GM21529 (cell line): ENCODE data around the gene LAMTOR4.
"Not testable (repeated sequence)": the region's sequence is repeated elsewhere in the genome, so short reads cannot be mapped to it uniquely, and the experiment has no call there.

Experiments used
- ATAC-seq: cut with Tn5 transposase; IDR thresholded peaks from one replicate; pipeline ENCODE4 v1.9.1; 2021; ENCODE audit not compliant: unreplicated experiment

The LAMTOR4 gene

DNA sequence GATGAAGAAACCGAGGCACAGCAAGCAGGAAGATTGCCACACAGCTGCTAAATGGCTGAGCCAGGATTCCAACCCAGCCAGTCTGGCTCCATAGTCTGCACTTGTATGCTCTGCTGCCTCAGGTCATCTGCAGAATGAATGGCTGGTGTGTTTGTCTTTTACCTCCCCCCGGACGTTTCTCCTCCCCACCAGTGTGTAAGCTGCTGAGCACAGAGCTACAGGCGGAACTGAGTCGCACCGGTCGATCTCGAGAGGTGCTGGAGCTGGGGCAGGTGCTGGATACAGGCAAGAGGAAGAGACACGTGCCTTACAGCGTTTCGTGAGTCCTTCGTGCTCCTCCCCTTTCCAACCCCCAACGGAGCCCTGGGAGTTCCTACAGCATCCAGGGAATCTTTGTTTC, 26.7 kb upstream of the LAMTOR4 start:
- no peak for ATAC-seq

- ATAC-seq, result no peak
Measured at GRCh38 chr7:100122568-100122967, 26.1 kb upstream of the LAMTOR4 start.

DNA sequence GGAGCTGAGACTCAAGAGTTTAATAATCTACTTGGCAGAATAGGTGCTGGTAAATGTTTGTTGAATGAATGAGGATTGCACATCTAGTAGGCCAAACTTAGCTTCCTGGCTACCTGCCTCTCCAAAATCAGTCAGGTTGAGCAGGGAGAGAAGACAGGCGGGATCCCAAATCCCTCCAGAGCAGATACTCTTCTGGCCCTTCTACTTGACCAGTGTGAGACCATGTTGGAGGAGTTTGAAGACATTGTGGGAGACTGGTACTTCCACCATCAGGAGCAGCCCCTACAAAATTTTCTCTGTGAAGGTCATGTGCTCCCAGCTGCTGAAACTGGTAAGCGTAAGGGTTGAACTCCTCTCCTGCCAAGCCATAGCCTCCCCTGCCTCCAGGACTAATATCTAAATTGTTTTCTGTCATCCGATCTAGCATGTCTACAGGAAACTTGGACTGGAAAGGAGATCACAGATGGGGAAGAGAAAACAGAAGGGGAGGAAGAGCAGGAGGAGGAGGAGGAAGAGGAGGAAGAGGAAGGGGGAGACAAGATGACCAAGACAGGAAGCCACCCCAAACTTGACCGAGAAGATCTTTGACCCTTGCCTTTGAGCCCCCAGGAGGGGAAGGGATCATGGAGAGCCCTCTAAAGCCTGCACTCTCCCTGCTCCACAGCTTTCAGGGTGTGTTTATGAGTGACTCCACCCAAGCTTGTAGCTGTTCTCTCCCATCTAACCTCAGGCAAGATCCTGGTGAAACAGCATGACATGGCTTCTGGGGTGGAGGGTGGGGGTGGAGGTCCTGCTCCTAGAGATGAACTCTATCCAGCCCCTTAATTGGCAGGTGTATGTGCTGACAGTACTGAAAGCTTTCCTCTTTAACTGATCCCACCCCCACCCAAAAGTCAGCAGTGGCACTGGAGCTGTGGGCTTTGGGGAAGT, 24.2 kb upstream of the LAMTOR4 start:
- no peak for ATAC-seq

DNA sequence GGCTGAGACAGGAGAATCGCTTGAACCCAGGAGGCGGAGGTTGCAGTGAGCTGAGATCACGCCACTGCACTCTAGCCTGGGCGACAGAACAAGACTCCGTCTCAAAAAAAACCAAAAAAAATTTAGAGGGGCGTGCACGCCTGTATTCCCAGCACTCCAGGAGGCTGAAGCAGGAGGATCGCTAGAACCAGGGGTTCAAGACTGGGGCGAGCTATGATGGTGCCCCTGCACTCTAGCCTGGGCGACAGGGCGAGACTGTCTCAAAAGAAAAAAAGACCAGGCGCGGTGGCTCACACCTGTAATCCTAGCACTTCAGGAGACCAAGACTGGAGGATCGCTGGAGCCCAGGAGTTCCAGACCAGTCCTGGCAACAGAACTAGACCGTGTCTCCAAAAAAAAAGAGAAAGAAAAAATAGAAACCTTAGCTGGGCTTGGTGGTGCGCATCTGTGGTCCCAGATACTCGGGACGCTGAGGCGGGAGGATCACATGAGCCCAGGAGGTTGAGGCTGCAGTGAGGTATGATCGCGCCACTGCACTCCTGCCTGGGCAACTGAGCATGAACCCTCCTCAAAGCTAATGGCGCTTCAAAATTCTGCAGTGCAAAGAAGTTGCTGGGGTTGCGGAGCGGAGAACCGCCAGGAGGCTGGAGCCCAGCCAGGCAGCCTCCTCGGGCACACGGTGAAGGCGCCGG, 22.3 kb upstream of the LAMTOR4 start:
- peak; percentile 34 for ATAC-seq

DNA sequence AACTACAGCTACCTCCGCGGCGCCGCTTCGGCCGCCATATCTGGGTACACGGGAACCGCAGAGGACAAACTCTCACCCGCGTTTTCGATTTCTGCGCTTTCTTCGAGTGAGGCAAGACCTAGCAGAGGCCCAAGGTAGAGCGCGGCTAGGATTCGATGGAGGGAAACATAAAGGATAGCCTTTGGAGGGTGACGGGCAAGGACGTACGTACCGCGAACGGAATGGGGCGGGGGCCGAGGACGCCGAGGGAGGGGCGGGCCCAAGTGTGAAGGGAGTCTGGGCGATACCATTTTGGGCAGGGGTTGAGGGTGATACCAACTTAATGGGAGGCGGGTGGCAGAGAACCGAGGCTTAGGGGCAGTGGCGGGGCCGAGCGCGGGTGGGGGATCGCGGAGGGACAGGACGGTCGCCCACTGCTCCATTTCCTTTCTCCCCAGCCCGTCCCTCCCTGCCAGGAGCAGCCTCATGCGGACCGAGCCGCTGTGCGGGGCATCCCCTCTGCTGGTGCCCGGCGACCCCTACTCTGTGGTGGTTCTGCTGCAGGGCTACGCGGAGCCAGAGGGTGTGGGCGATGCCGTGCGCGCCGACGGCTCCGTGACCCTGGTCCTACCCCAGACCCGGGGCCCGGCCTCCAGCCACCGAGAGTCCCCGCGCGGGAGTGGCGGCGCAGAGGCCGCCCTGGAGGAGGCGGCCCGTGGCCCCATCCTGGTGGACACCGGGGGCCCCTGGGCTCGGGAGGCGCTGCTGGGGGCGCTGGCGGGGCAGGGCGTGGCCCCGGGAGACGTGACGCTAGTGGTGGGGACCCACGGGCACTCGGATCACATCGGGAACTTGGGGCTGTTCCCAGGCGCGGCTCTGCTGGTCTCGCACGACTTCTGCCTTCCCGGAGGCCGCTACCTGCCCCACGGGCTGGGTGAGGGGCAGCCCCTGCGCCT, 21.5 kb upstream of the LAMTOR4 start, which contains the start of gene MBLAC1:
Gene MBLAC1 (plus strand): TSS at position 37 of the 935 bp plus-strand sequence. CDS start 429 bp downstream, at position 466.
- peak; percentile 75 for ATAC-seq

DNA sequence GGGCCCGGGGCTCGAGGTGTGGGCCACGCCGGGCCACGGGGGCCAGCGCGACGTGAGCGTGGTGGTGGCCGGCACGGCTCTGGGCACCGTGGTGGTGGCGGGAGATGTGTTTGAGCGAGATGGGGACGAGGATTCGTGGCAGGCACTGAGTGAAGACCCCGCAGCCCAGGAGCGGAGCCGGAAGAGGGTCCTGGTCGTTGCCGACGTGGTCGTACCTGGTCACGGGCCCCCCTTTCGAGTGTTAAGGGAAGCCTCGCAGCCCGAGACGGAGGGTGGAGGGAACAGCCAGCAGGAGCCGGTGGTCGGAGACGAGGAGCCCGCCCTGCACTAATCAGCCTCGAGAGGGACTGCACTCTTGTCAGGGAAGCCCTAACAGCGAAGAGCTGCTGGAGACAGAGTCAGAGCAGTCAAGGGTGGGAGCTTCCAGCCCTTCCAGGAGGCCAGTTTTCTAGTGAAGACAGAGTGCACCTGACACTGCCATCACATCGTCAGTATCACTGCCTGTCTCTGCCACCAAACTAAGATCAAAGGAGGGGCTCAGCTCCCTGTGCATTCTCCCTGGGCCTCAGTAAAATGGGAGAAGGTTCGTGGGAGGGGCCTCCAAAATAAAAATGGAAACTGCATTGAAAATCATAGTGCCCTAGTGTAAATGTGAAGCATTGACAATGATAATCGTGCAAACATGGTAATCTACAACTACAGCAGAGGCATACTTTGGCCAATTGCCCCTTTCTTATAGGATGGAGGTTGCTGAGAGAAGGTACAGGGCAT, 20.7 kb upstream of the LAMTOR4 start:
- ATAC-seq, result no peak

- ATAC-seq, result no peak
Measured at GRCh38 chr7:100128637-100128963, 20.1 kb upstream of the LAMTOR4 start.

DNA sequence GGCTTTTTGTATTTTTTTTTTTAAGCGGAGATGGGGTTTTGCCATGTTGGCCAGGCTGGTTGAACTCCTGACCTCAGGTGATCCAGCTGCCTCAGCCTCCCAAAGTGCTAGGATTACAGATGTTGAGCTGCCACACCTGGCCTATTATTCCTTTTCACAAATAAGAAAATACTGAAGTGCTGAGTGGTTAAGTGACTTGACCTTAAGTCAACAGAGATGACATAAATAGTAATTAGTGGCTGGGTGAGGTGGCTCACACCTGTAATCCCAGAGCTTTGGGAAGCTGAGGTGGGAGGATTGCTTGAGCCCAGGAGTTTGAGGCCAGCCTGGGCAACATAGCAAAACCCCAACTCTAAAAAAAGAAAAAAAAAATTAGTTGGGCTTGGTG, 18.5 kb upstream of the LAMTOR4 start:
- not testable (repeated sequence) for ATAC-seq

DNA sequence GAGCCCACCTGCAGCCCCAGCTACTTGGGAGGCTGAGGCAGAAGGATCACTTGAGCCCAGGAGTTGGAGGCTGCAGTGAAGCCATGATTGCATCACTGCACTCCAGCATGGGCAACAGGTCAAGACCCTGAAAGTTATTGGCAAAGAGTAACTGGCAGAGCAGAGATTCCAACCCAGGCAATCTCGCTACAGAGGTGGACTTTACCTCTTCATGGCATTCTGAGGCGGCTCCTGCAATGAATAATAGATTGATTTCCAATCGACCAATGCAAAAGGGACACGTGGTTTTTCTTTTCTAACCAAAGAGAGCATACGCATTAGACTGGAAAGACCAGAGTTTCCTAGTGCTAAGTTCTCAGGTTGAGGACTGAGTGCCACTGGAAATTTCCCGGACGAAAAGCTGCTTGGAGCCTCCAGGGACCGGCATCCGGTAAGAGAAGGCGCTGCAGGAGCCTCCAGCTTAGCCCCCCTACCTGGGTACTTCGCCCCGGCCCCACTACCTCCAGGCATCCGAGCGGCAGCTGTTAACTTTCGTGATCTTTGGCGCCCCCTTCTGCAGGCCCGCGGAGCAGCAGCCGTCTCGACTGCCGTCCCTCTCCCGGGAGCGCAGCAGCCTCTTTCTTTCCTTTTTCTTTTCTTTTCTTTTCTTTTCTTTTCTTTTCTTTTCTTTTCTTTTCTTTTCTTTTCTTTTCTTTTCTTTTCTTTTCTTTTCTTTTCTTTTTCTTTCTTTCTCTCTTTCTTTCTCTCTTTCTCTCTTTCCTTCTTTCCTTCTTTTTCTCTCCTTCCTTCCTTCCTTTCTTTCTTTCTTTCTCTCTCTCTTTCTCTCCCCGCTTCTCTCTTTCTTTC, 17.9 kb upstream of the LAMTOR4 start:
- no peak for ATAC-seq

GRCh38 chr7:100132126-100132525, 16.6 kb upstream of the LAMTOR4 start:
- ATAC-seq, result no peak

- ATAC-seq, result peak; percentile 65
Measured at GRCh38 chr7:100132697-100133151, 16.0 kb upstream of the LAMTOR4 start.

DNA sequence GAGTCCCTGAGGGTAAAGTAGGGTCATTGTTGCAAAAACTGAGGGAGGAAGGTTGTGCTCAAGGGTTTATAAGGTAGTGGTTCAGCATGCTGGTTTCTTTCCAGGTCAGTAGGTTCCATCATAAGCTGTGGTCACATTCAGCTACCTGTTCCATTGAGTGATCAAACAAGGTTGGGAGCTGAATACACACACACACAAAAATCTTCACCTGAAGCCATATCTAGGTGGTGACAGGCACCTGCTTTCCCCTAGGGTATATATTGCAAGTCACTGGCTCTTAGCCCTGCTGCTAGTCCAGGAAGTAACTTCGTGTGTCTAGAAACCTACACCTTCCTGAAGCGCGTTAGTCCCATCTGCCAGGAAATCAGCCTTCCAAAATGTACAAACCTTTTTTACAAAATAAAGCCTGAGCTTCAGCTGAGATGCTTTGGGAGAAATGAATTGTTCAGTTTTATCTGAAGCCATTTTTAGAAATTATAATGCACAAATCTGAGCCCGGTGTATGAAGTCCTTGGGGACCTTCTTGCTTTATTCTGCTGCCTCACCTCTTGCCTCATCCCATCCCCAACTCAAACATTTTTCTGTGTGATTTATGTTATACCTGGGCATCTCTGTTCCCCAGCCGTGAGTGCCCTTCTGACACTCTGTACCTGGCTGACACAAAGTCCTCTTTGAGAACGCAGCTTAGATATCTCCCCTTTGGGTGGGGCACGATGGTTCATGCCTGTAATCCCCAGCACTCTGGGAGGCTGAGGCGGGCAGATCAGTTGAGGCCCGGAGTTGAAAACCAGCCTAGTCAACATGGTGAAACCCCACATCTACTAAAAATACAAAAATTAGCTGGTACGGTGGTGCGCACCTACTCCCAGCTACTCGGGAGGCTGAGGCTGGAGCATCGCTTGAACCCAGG, 10.6 kb upstream of the LAMTOR4 start:
- no peak for ATAC-seq

DNA sequence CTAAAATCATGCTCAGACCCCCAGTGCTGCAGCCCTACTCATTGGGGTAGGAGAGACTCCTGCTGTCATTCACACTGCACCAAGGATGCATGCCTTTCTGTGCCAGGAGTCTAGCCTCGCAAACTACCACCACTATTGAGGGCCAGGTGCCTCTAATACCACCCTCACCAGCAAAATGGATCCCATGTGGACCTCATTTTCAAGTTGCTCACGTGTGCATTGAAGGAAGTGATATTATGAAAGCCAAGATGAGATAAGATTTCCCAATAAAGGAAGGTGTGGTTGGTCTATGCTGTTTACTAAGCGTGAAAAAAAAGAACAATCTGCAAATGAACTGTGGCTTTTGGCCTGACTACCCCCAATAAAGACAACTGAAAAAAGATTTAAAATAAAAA, 7.2 kb upstream of the LAMTOR4 start:
- ATAC-seq, result no peak

- no peak for ATAC-seq
Measured at GRCh38 chr7:100142461-100142860, 6.3 kb upstream of the LAMTOR4 start.

DNA sequence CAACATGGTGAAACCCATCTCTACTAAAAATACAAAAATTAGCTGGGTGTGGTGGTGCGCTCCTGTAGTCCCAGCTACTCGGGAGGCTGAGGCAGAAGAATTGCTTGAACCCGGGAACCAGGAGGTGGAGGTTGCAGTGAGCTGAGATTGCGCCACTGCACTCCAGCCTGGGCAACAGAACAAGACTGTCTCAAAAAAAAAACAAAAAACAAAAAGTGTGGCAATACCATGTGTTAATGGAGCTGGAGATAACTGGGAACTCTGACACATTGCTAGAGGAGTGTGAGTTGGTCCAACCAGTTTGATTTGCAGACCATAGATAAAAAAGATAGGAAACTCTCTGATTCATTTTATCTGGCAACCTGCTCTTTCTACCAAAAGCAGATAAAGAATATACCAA, 2.4 kb upstream of the LAMTOR4 start:
- not testable (repeated sequence) for ATAC-seq

GRCh38 chr7:100147278-100147677, 1.4 kb upstream of the LAMTOR4 start:
- no peak for ATAC-seq

DNA sequence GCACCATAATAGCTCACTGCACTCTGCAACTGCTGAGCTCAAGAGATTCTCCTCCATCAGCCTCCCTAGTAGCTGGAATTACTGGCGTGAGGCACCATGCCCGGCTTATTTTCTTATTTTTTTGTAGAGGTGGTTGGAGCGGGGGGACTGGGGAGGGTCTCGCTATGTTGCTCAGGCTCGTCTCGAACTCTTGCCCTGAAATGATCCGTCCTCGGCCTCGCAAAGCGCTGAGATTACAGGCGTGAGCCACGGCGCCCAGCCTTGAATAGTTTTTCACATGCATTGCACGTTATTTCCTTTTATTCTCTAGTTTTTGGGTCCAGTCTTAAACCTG, 526 bp upstream of the LAMTOR4 start:
- no peak for ATAC-seq

DNA sequence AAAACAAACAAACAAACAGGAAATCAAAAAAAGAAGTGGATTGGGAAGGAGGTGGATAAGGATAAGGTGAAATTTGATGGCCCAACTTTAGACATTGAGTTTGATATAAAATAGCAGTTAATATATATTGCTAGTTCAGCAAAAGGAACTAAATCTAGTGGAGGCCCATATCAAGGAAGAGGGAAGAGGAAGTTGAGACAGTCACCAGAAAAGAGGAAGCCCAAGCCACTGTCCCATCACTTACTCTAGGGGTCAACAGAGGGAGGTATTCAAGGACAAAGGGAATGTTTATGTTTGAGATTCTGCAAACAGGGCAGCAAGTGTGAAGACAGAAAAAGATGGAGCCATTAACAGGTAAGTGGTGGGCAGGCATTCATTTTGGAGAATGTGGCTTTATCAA, 3.7 kb downstream of the LAMTOR4 start:
- ATAC-seq, result no peak
